NB4 (cell line): Measurements from ENCODE around the gene PF4V1.

Experiments
- CTCF ChIP-seq: IDR thresholded peaks from one replicate; pipeline ENCODE4 v1.5.1; 2012; ENCODE audit warnings: low read depth, low read length
- MYC ChIP-seq: IDR thresholded peaks from 2 replicates; pipeline ENCODE4 v1.6.1; 2011; ENCODE audit warnings: low read depth, low read length
- POLR2A ChIP-seq: IDR thresholded peaks from 2 replicates; pipeline ENCODE4 v1.6.1; 2011; ENCODE audit warnings: mild to moderate bottlenecking; ENCODE audit not compliant: insufficient read length; ENCODE audit errors: extremely low read depth
- TF ChIP-seq, protein P1 (sequence below): IDR thresholded peaks from 2 replicates; pipeline ENCODE4 v1.6.1; 2011; ENCODE audit warnings: low read depth, low read length

- TF ChIP-seq CTCF (no peak), POLR2A (no peak), MYC (no peak)
- TF ChIP-seq, protein P1, sequence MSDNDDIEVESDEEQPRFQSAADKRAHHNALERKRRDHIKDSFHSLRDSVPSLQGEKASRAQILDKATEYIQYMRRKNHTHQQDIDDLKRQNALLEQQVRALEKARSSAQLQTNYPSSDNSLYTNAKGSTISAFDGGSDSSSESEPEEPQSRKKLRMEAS: no peak
Measured at GRCh38 chr4:73811841-73812240, 41.3 kb upstream of the PF4V1 start.
